ENCODE data around the gene NCAPH2.

DNA sequence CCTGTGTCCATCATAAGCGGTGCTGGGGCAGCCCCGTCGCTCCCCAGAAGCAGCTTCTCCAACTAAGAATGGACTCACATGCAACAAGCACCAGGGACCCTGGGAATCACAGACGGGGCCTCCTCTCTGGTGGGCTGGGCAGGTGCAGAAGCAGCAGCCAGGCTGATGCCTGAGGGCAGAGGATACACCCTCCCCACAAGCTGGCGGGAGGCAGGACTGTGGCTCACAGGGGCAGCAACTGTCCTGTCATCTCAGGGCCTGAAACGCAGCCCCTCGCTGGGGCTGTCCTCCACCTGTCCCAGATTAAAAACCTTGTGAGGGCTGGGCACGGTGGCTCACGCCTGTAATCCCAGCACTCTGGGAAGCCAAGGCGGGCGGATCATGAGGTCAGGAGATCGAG, 30.1 kb upstream of the NCAPH2 start:
- no peak for TF ChIP-seq POLR2A (IDR thresholded peaks at IDR 0.05)
- TF ChIP-seq, protein P1, sequence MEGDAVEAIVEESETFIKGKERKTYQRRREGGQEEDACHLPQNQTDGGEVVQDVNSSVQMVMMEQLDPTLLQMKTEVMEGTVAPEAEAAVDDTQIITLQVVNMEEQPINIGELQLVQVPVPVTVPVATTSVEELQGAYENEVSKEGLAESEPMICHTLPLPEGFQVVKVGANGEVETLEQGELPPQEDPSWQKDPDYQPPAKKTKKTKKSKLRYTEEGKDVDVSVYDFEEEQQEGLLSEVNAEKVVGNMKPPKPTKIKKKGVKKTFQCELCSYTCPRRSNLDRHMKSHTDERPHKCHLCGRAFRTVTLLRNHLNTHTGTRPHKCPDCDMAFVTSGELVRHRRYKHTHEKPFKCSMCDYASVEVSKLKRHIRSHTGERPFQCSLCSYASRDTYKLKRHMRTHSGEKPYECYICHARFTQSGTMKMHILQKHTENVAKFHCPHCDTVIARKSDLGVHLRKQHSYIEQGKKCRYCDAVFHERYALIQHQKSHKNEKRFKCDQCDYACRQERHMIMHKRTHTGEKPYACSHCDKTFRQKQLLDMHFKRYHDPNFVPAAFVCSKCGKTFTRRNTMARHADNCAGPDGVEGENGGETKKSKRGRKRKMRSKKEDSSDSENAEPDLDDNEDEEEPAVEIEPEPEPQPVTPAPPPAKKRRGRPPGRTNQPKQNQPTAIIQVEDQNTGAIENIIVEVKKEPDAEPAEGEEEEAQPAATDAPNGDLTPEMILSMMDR (IDR thresholded peaks at IDR 0.05): no peak
